Measurements from ENCODE around the gene USP7.
"Not testable (repeated sequence)": the region's sequence is repeated elsewhere in the genome, so short reads cannot be mapped to it uniquely, and the experiment has no call there.

USP7 gene

DNA sequence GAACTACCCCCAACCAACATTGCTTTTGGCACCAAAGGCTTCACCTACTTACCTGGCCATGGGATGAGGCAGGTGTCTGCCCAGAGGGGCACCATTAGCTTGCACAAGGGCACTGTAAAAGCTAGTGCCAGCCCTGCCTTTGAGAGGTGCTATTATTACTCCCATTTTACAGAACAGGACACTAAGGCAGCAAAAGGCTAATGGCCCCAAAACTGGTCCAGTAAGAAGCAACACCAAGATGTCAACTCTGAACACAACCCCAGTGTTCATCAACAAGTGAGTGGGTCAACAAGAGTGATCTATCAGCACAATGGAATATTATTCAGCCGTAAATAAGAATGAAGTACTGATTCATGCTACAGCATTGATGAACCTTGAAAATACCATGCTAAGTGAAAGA is 7.7 kb upstream of the USP7 start:
- no peak for DNase-seq

DNA sequence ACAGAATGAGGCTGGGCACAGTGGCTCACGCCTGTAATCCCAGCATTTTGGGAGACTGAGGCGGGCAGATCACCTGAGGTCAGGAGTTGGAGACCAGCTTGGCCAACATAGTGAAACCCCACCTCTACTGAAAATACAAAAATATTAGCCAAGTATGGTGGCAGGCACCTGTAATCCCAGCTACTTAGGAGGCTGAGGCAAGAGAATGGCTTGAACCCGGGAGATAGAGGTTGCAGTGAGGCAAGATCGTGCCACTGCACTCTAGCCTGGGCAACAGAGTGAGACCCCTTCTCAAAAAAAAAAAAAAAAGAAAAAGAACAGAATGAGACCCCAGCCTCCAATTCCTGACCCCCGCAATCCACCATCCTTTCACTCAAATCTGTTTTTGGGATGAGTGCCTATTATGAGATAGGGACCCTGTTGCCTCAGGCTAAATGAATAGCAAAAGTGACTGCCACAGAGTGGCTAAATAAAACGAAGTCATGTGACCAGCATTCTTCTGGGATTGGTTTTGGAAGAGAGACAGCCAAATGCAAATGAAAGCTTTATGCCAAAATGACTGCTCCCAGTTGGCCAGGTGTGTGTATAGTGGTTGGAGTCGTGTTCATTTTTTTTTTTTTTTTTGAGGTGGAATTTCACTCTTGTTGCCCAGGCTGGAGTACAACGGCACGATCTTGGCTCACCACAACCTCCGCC is 5.6 kb upstream of the USP7 start:
- not testable (repeated sequence) for DNase-seq

DNA sequence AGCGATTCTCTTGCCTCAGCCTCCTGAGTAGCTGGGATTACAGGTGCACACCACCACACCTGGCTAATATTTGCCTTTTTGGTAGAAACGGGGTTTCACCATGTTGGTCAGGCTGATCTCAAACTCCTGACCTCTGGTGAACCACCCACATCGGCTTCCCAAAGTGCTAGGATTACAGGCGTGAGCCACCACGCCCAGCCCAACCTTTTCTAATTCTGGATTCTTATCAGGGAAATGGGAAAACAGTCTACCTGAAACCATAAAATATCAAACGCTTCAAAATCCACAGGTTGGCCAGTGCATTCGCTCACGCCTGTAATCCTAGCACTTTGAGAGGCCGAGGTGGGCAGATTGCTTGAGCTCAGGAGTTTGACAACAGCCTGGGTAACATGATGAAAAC is 4.3 kb upstream of the USP7 start:
- DNase-seq = not testable (repeated sequence)

DNA sequence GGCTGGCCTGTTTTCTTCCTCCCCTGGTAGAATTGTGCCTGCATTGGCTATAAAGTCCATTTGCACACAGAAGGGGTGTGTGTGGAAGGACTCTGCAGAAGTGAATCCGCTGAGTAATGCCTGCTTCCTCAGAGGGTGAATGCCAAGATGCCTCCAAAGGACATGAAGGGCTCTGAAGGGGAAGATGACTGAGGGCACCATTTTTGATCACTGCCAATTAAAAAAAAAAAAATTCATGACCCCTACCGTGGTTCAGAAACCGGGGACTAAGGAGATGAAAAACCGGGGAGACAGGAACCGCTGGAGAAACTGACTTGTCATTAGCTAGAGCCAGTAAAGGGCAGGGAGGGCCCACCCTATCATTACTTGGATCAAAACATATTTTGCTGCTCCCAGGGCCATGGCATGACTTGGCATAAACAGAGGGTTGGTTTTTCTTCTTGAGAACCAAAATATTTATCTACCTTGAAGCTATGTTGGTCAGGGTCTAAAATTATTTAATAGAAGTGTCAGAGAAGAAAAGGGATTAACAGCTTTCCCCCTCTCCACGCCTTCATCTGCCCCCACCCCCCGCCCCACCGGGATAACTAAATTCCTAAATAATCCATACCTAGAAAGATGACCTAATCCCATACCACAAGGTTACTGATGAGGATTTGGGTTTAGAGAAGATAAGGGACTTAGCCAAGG is 3.6 kb upstream of the USP7 start:
- no peak for DNase-seq

DNA sequence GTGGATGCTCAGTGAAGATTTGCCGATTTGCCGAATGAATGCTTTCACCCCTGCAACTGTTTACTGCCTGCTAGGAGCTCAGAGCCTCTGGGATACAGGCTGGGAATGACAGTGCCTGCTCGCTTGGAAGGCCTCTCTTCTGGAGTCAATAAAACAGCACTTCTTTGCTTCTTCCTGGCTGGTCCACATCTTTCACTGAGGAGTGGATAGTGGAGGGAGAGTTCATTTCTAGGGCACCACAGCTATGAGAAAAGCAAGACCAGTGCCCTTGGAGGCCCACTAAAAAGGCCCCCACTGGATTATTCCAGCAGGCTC is 3.1 kb upstream of the USP7 start:
- DNase-seq = no peak

DNA sequence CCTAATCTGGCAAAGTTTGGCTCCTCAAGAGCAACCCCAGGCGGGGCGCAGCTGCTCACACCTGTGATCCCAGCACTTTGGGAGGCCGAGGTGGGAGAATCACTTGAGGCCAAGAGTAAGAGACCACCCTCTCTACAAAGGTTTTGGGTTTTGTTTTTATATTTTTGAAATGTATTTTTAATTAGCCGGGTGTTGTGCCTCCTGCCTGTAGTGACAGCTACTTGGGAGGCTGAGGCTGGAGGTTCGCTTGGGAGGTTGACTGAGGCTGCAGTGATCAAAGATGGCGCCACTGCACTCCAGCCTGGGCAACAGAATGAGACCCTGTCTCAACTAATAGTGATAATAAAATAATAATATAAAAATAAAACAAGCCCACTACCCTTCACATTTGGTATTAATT is 756 bp upstream of the USP7 start:
- DNase-seq = no peak

DNA sequence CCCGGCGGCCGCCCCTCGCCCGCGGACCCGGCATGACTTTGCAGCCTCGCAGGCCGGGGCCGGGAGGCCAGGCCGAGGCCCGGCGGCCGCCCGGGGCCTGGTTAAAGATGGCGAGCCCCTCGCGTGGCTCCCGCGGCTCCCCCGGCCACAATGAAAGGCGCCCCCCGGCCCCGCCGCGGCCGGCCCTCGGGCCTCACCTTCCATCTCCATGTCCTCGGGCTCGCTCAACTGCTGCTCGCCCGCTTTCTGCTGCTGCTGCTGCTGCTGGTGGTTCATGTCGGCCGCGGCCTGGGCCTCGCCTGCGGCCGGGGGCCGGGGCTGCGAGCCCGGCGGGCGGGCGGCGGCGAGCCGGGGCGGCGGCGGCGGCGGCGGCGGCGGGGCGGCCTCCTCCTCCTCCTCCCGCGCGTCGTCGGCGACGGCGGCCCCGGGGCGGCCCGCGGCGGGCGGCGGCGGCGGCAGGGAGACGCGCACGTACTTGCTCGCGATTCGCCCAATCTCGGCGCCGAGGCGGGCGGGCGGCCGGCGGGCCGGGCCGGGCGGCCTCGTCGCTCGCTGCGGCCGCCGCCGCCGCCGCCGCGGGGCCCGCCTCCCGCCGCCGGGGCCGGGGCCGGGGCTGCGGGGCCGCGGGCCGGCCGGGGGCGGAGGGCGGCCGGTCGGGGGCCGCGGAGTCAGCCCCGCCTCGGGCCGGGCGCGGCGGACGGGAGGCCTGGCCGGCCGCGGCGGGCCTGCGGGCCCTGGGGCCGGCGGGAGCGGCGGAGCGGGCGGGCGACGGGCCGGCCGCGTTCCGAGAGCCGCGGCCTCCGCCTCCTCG is 491 bp downstream of the USP7 start:
- DNase-seq = no peak

DNA sequence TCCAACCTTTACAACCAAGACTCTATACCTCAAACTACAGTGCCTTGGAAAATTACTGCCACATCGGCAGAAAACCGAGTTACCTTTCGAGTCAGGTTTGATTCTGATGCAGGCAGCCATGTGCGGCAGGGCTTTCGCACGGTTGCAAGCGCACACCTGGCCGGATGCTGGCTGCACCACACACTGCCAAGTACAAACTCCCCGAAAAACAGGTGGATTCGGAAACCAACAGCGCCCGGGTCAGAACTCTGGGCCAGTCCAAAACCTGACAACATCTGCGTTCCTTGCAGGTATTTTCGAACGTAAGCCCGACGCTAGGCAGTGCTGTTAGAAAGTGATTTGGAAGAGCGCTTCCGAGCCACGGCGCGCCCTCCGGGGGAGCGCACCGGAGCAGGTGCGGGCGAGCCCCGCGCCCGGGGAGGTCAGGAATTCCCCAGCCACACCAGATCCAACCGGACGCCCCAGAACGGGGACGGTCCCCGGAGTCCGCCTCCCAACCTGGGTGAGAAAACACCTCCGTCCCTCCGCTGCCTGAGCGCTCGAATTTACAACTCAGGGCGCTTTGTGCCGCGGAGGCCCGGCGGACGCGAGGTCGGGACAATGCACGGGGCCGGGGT is 1.2 kb downstream of the USP7 start:
- no peak for DNase-seq

DNA sequence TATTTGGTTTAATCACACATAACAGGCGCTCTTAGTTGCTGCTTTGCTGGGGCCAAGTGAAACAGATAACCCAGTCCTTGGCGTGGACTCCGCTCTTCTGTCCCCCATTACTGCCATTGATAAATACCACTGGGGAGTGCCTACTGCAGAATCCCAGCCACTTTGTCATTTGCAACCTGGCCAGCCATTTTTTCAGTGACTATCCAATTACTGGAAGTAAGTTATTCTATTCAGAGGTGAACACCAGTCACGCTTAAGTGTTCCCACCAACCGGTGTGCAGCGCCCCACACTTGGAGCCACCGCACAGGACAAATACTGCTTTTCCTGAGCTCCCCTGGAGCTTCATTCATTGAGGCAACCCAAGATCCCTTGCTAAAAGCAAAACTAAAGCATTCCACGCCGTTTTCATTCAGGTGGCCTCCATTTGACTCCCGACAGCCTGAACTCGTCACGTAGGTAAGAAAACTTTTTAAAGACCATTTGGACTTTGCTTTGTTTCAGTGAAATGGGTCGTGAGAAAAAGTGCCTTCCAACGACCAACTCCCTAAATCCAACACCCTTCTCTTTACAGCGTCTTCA is 1.8 kb downstream of the USP7 start:
- no peak for DNase-seq

DNA sequence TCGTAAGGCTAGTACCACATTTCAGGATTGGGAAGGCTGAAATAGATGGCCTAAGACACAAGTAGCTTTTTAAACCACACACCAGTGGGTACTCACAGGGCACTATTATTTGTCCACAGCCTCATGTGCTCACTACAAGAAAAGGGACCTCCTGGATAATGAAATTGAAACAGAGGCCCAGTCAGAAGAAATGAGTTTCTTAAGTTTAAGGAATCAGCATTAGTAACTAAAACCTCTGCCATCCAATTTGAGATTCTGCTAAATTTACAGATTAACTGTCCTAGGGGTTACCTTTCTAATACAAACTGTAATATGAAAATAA is 3.0 kb downstream of the USP7 start:
- DNase-seq = no peak

DNA sequence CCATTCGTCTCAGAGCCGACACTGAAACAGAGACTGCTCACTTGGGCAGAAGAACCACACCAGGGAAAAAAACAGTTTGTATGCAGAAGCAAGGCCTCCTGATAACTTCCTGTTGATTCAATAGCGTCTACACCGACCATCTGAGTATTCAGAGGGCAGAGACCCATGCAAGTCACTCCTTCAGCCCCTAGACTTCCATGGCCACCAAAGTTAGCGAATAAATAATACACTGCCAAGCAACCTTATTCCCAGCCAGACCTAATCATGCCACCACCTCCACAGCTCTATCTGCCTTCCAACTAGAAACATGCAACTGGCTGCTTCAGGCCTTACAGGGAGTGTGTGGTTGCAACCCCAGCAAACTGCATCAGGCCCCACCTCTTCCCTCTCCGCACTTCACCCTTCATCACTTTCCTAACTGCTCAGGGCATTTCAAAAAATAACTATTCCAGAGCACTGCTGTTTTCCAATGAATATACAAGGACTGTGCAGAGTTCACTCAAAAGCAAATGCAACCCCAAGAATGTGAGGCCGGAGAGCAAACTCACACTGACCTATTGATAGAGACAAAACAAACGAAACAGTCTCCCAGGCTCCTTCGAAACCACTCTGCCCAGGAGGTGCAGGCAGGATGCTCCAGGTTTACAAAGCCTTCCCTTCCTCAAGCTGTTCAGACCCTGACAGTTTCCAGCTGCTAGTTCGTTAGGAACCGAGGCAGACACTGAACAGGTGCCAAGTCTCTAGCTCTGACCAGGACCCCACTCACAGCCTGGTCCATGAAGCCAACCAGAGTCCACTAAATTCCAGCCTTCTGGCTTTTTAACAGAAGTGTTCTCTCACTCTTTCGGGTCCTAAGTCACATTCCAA is 3.6 kb downstream of the USP7 start:
- no peak for DNase-seq

DNA sequence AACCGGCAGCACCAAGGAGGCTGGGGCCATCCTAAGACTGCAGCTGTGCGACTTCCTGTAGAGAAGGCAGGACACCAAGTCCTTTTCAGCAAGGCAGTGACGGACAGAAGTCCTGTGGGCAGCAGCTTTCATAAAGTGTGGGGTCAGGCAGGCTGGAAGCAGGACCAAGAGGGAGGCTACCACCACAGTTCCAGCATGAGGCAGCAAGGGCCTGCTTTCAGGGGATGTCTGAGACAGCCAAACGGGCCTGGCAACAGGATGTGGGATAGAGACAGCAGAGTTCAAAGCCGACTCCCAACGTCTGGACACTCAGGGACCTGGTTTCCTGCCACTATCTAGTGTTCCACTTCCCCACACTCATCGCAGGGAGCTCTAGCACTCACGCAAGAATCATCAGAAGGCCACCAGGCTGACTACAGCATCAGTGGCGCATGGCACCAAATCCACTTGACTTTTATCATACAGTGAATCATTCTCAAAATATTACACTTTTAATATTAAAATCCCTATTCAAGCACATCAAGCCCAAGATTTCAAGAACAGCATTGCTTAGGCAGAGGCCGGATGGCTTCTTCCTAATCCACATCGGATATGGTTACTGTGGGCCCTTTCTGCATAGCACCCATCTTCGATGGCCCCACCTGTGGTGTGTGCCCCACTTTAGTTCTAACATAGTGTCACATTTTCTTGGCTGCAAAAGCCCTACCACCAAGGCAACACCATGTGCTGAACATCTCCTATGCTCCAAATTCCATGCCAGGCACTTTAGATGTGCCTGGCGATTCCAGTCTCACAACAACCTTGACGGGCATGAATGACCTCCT is 5.2 kb downstream of the USP7 start:
- DNase-seq = no peak

DNA sequence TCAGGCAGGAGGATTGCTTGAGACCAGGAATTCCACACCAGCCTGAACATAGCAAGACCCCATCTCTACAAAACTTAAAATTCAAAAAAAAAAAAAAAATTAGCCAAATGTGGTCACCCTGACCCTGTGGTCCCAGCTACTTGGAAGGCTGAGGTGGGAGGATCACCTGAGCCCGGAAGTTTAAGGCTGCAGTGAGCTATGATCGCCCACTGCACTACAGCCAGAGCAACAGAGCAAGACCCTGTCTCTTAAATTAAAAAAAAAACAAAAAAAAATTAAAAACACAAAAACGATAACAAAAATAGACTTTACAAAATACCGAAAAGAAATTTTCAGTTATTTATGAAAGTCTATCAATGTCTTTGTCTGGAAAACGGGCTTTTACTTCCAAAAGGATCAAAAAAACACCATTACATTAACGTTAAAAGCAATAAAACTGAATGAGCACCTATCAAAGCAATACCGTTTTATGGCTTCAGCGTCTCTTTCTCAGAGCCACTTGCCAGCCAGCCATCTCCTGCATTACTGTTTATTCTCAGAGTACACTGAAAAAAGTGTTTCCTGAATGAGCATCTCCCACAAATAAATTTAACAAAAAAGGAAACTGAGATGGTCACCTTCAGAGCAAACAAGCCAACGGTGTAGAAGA is 6.1 kb downstream of the USP7 start:
- no peak for DNase-seq

DNA sequence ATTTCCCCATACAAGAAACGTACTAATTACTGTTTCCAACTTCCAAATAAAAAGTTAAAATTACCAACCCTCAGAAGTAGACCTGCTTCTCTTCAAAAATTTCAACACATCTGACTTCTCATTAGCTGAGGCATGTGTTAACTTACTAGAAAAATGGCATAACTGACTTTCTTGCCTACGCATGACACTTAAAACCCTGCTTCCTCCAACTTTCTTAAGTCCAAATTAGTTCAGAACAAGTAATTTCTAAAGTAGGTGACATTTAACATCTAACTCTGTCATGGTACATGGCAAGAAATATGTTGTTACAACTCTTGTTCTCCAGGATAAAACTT is 6.7 kb downstream of the USP7 start:
- DNase-seq = no peak

DNA sequence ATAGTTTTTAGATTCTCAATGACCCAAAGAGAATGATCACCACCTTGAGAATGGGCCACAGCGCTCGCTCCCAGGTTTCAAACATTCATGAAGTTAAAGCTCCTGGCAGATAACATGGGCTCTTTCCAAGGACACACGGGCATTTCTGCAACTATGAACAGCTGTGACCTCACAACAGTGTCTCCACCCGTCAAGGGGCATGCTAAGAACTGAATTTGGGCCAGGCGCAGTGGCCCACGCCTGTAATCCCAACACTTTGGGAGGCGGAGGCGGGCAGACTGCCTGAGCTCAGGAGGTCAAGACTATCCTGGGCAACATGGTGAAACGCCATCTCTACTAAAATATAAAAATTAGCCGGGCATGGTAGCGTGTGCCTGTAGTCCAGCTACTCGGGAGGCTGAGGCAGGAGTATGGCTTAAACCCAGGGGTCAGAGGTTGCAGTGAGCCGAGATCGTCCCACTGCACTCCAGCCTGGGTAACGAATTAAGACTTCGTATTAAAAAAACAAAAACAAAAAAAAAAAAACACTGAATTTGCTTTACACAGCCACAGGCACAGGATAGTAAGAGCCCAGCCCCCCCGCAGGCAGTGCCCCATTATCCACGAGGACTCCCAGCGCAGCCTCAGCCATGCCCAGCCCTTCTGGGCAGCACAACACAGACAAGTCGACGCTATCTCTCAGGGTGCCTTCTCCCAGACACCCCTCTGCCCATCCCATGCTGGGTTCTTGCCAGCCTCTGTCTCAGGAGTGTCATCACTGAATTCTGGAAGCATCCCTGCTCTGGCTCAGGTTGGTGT is 7.2 kb downstream of the USP7 start:
- DNase-seq = no peak

DNA sequence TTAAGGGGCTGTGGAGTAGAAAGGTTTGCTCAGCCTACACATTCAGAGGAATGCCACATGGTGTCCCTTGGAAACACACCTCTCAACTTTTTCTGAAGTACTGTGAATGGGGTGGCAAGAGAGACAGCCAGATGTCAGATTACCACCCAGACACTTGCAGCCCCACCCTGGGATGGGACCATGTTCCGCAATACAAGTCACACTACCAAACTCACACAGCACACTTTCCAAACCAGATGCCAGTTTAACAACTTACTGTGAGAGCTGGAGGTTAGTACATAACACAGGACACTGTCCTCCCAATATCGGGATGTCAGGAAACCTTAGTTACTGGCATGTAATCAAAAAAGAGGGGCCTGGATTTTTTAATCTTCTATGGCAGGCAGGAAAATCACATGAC is 7.9 kb downstream of the USP7 start:
- no peak for DNase-seq

DNA sequence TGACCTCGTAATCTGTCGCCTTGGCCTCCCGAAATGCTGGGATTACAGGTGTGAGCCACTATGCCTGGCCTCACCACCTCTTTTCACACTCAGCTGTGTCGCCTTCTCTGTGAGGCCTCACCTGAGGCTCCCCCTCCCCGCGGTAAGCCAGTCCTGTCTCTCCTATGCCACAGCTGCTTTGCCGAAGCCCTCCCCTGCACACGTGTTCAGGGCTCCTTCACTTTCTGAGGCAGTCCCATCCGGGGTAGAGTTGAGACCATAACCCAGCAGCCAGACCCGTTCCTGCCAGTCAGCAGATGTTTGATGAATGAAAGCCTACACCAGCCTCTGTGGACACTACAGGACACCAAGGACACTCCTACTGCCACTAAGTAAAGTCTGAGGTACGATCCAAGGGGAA is 10.6 kb downstream of the USP7 start:
- no peak for DNase-seq

DNA sequence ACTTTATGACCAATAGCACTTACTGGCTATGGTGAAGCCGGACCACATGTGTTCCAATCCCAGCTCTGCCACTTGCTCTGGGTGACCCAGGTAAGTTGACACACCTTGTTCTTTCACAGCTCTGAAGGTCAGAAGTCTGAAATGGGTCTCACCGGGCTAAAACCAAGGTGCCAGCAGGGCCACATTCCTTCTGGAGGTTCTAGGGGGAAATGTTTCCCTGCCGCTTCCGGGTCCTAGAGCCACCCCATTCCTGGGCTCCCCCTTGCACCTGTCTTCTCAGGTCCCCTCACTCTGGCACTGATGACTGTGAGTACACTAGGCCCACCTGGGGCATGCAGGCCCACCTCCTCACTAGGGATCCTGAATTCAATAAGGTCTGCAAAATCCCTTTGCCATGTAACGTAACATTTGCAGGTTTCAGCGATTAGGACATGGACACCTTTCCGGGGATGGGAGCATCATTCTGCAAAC is 11.4 kb downstream of the USP7 start:
- DNase-seq = no peak

DNA sequence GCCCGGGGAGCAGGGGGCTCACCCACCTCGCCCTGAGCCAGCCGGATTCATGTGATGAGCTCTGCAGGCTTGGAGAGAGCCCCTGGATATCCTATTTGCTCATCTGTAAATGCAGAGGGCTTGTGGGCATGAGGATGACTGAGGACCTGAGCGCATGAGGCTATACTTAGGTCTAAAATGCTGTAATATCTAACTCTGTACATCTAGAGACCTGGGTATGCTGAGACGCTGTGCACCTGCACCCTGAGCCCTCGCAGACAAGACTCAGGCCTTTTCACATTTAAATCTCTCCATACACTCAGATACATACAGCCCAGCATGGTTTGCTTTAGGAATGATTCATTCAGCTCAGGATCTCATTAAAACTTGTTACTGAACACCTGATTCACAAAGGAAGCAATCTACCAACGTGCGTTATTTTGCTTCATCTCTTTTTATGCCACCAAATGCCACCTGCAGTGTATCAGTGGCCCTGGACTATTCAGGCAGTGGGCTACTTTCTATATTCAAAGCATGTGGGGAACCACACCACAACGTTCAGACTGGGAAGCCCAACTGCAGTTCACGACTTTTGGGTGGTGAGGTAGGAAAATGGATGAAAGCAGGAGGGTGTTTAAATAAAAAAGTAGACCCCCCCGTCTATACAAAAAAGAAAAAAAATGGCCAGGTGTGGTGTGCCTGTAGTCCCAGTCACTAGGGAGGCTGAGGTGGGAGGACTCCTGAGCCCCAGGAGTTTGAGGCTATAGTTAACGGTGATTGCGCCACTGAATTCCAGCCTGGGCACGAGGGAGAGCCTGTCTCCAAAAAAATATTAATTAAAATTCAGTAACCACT is 12.0 kb downstream of the USP7 start:
- no peak for DNase-seq
